A673 (cell line): Measurements from ENCODE around the gene MKNK2. TPM values are rescaled to one million over a fixed set of nuclear protein-coding genes. Genes with fewer than 3 reads are reported as not detected.

Source experiments
- BruUV-seq: library from RNA; stranded (reverse); fragments of 400-500 nt; replicated peaks from 2 replicates; lab custom pipeline; 2021; lab: Mats Ljungman, UMichigan
- CTCF ChIA-PET: fragments of 300-600 bp; sonication (Branson Sonifier 250); formaldehyde crosslinking; loops from one replicate; lab custom pipeline; 2022; ENCODE audit warnings: antibody characterized with exemption; lab: Charles Lee
- POLR2A ChIA-PET: fragments of 300-600 bp; sonication (Branson Sonifier 250); formaldehyde crosslinking; loops from one replicate; lab custom pipeline; 2022; ENCODE audit warnings: antibody characterized with exemption; ENCODE audit not compliant: low non-redundant PET; lab: Charles Lee
- DNase-seq: peaks from one replicate; pipeline ENCODE4 v3.0.0-alpha.2; 2015; ENCODE audit warnings: low spot score
- H3K27ac ChIP-seq: fragments of 200-600 bp; sonication (generic); 2 replicates; pipeline ENCODE4 v1.5.1; 2016; ENCODE audit warnings: mixed run types, low read depth, mild to moderate bottlenecking, mixed read lengths, antibody characterized with exemption, low read length; ENCODE audit not compliant: poor library complexity, severe bottlenecking
- H3K27me3 ChIP-seq: fragments of 200-600 bp; sonication (generic); replicated peaks from 2 replicates; pipeline ENCODE4 v1.6.1; 2017; ENCODE audit warnings: mixed run types, low read depth, mild to moderate bottlenecking, mixed read lengths, antibody characterized with exemption, low read length; ENCODE audit not compliant: insufficient read depth, poor library complexity
- H3K36me3 ChIP-seq: fragments of 200-600 bp; sonication (generic); 2 replicates; pipeline ENCODE4 v1.6.1; 2016; ENCODE audit warnings: mixed run types, mild to moderate bottlenecking, mixed read lengths, antibody characterized with exemption, low read length; ENCODE audit not compliant: insufficient read depth, poor library complexity, severe bottlenecking
- H3K4me1 ChIP-seq: fragments of 200-600 bp; sonication (generic); 2 replicates; pipeline ENCODE4 v1.6.1; 2017; ENCODE audit warnings: mixed run types, mild to moderate bottlenecking, mixed read lengths, antibody characterized with exemption, low read length; ENCODE audit not compliant: insufficient read depth, poor library complexity, severe bottlenecking
- H3K4me3 ChIP-seq: fragments of 200-600 bp; sonication (generic); 2 replicates; pipeline ENCODE4 v1.5.1; 2016; ENCODE audit warnings: low read depth, mixed run types, mild to moderate bottlenecking, mixed read lengths, low read length; ENCODE audit not compliant: poor library complexity, severe bottlenecking
- H3K9me3 ChIP-seq: fragments of 200-600 bp; sonication (generic); 2 replicates; pipeline ENCODE4 v1.6.1; 2016; ENCODE audit warnings: mixed run types, low read depth, mild to moderate bottlenecking, mixed read lengths, antibody characterized with exemption, low read length; ENCODE audit not compliant: poor library complexity, severe bottlenecking
- CTCF ChIP-seq: fragments of 300-800, 200-600 bp; sonication (generic); conservative IDR thresholded peaks from 2 replicates; pipeline ENCODE4 v1.5.1; 2017; ENCODE audit warnings: low read depth, mild to moderate bottlenecking, antibody characterized with exemption, low read length, moderate library complexity, mixed read lengths
- EZH2 ChIP-seq: fragments of 200-600 bp; sonication (generic); IDR thresholded peaks from 2 replicates; pipeline ENCODE4 v1.6.1; 2017; ENCODE audit warnings: borderline replicate concordance, low read depth, mild to moderate bottlenecking, mixed read lengths, antibody characterized with exemption, low read length; ENCODE audit not compliant: poor library complexity, severe bottlenecking
- intact Hi-C: fragments of 100-400 bp; cut with micrococcal nuclease; formaldehyde crosslinking; loops from one replicate; pipeline ENCODE4 v1.10.0; 2022; ENCODE audit not compliant: unreplicated experiment
- total RNA-seq: library from RNA; stranded (reverse); gene quantifications from 2 replicates; pipeline ENCODE4 v1.2.3, GENCODE V29; 2021

The MKNK2 gene
- total RNA-seq, 1 experiment from 2014 or later, result 106 TPM

- BruUV-seq, result no TSS peak
- ChIA-PET POLR2A (no interaction called here), CTCF (no interaction called here)
- no peaks in the 10 kb centered on the region for H3K9me3 ChIP-seq
- no peak for DNase-seq
- peaks cover 28% of the 10 kb centered on the region for H3K4me1 ChIP-seq
- intact Hi-C loops, result no loop called here
- no peak for TF ChIP-seq CTCF
- no peak for TF ChIP-seq EZH2
- H3K4me3 ChIP-seq, result no peak overlapping the region
- no peaks in the 10 kb centered on the region for H3K27me3 ChIP-seq
- H3K36me3 ChIP-seq, result peaks cover 16% of the 10 kb centered on the region
- peak overlapping the region; percentile 47 for H3K27ac ChIP-seq
Observed at GRCh38 chr19:2046046-2046907, 4.8 kb downstream of the MKNK2 start.

GRCh38 chr19:2045501-2046045, 5.5 kb downstream of the MKNK2 start:
- ChIA-PET CTCF (no interaction called here), POLR2A (no interaction called here)
- BruUV-seq, result no TSS peak
- TF ChIP-seq EZH2, result no peak
- TF ChIP-seq CTCF, result no peak
- no peaks in the 10 kb centered on the region for H3K27me3 ChIP-seq
- intact Hi-C loops, result no loop called here
- H3K4me1 ChIP-seq, result peaks cover 35% of the 10 kb centered on the region
- H3K4me3 ChIP-seq, result no peak overlapping the region
- DNase-seq, result no peak
- H3K9me3 ChIP-seq, result no peaks in the 10 kb centered on the region
- H3K27ac ChIP-seq, result peak overlapping the region; percentile 47
- H3K36me3 ChIP-seq, result peaks cover 23% of the 10 kb centered on the region

GRCh38 chr19:2044709-2045500, 6.1 kb downstream of the MKNK2 start:
- BruUV-seq, result no TSS peak
- CTCF ChIA-PET, result no interaction called here

More at GRCh38 chr19:2044709-2045500, 6.1 kb downstream of the MKNK2 start:
- peak overlapping the region; percentile 47 for H3K27ac ChIP-seq
- TF ChIP-seq CTCF, result no peak
- TF ChIP-seq EZH2, result no peak
- DNase-seq, result no peak
- H3K36me3 ChIP-seq, result peaks cover 29% of the 10 kb centered on the region
- no peaks in the 10 kb centered on the region for H3K27me3 ChIP-seq
- no peak overlapping the region for H3K4me3 ChIP-seq
- intact Hi-C loops, result no loop called here
- POLR2A ChIA-PET, result no interaction called here
- H3K9me3 ChIP-seq, result no peaks in the 10 kb centered on the region
- peaks cover 38% of the 10 kb centered on the region for H3K4me1 ChIP-seq
